ENCODE data around the gene TMEM9.

DNA sequence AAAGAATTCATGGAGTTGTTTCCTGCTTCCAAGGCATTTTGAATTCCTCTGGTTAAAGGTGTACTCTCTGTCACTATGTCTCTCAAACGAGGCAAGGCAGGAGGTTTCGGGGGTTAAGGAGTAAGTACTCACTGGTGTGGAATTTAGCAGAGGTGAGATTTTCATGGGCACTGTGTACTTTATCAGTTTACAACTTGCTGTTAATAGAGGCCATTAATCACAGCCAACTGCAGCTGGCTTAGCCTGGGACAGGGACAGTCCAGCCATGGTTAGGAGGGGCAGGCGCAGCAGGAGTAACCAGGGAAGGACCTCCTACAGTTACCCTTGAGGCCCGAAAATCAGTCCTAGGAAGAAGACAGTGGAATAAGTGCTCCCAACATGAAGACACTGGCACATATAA is 18.1 kb upstream of the TMEM9 start:
- TF ChIP-seq, protein P1, sequence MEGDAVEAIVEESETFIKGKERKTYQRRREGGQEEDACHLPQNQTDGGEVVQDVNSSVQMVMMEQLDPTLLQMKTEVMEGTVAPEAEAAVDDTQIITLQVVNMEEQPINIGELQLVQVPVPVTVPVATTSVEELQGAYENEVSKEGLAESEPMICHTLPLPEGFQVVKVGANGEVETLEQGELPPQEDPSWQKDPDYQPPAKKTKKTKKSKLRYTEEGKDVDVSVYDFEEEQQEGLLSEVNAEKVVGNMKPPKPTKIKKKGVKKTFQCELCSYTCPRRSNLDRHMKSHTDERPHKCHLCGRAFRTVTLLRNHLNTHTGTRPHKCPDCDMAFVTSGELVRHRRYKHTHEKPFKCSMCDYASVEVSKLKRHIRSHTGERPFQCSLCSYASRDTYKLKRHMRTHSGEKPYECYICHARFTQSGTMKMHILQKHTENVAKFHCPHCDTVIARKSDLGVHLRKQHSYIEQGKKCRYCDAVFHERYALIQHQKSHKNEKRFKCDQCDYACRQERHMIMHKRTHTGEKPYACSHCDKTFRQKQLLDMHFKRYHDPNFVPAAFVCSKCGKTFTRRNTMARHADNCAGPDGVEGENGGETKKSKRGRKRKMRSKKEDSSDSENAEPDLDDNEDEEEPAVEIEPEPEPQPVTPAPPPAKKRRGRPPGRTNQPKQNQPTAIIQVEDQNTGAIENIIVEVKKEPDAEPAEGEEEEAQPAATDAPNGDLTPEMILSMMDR (IDR thresholded peaks at IDR 0.05; ENCODE audit: poor library complexity): no peak
- no peak for TF ChIP-seq EZH2 (IDR thresholded peaks at IDR 0.05; ENCODE audit: borderline replicate concordance)
